OCI-LY7 (cell line): ENCODE data around the gene ADGRL2.

Experiments used
- CTCF ChIP-seq: fragments of 200-600 bp; sonication (generic); conservative IDR thresholded peaks from 2 replicates; pipeline ENCODE4 v1.5.1; 2014; ENCODE audit warnings: mild to moderate bottlenecking, antibody characterized with exemption, low read length, moderate library complexity, mixed read lengths
- EZH2phosphoT487 ChIP-seq: fragments of 200-600 bp; sonication (generic); IDR thresholded peaks from 2 replicates; pipeline ENCODE4 v1.6.1; 2018; ENCODE audit warnings: low read depth, borderline replicate concordance, mild to moderate bottlenecking, mixed run types, antibody characterized with exemption, low read length, moderate library complexity, mixed read lengths

- TF ChIP-seq CTCF (no peak), EZH2phosphoT487 (no peak)
Measured at GRCh38 chr1:81834268-81834667, 33.5 kb downstream of the ADGRL2 start.
